GM12872 (cell line): ENCODE results near the gene LAG3.

Experiments
- CTCF ChIP-seq: IDR thresholded peaks from 3 replicates; pipeline ENCODE4 v1.5.1; 2011; ENCODE audit warnings: low read depth, mild to moderate bottlenecking, low read length, moderate library complexity; ENCODE audit not compliant: insufficient read depth

LAG3 gene

GRCh38 chr12:6765634-6766581, 6.4 kb upstream of the LAG3 start, which contains the start of gene PTMS:
PTMS (plus strand) TSS chr12:6766363; CDS start chr12:6766706, 343 bp downstream.
- TF ChIP-seq CTCF = no peak

GRCh38 chr12:6766651-6767349, 5.5 kb upstream of the LAG3 start:
- TF ChIP-seq CTCF = peak; percentile 64; the same call in 2 of the 3 replicates

- no peak for TF ChIP-seq CTCF
Observed at GRCh38 chr12:6767353-6768319, 4.7 kb upstream of the LAG3 start.

- no peak for TF ChIP-seq CTCF
Observed at GRCh38 chr12:6768437-6768914, 3.8 kb upstream of the LAG3 start.

GRCh38 chr12:6768990-6769389, 3.3 kb upstream of the LAG3 start:
- no peak for TF ChIP-seq CTCF

- no peak for TF ChIP-seq CTCF
Observed at GRCh38 chr12:6769666-6770065, 2.7 kb upstream of the LAG3 start.
